Epithelial cell of proximal tubule (primary cell): ENCODE data around the gene PLXNB2. TPM values are rescaled to one million over a fixed set of nuclear protein-coding genes. Genes with fewer than 3 reads are reported as not detected.
"Not testable (repeated sequence)": the region's sequence is repeated elsewhere in the genome, so short reads cannot be mapped to it uniquely, and the experiment has no call there.

ENCODE experiments used
- DNase-seq: peaks from one replicate; pipeline ENCODE4 v3.0.0-alpha.2; 2011; ENCODE audit warnings: low read depth
- H3K4me3 ChIP-seq: 2 replicates; pipeline ENCODE4 v1.5.1; 2011; ENCODE audit warnings: low read depth, mild to moderate bottlenecking, low read length
- total RNA-seq: library from RNA; depleted of rRNA; stranded (reverse); fragments of >200 nt; gene quantifications from 2 replicates; pipeline ENCODE4 v1.2.3, GENCODE V29; 2015
- TF ChIP-seq, protein P1 (sequence below): conservative IDR thresholded peaks from 2 replicates; pipeline ENCODE4 v1.5.1; 2012; ENCODE audit warnings: low read depth, mild to moderate bottlenecking, low read length

Gene PLXNB2
- total RNA-seq, 1 donor from 2014 or later = 177 TPM

DNA sequence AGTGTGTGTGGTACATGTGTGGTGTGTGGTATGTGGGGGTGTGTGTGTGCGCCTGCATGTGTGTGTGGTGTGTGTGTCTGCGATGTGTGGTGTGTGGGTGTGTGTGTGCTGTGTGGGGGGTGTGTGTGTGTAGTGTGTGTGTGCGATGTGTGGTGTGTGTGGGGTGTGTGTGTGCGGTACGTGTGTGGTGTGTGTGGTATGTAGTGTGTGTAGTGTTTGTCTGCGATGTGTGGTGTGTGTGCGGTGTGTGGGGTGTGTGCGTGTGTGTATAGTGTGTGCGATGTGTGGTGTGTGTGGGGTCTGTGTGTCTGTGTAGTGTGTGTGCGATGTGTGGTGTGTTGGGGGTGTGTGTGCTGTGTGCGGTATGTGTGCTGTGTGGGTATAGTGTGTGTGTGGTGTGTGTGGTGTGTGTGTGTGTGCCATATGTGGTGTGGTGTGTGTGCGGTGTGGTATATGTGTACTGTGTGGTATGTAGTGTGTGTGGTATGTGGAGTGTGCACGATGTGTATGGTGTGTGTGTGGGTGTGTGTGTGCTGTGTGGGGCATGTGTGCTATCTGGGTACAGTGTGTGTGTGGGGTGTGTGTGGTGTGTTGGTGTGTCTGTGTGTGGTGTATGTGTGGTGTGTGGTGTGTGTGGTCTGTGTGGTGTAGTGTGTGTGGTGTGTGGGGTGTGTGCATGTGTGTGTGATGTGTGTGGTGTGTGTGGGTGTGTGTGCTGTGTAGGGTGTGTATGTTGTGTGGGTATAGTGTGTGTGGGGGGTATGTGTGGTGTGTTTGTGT, 30.0 kb upstream of the PLXNB2 start:
- no peak overlapping the region for H3K4me3 ChIP-seq
- TF ChIP-seq, protein P1, sequence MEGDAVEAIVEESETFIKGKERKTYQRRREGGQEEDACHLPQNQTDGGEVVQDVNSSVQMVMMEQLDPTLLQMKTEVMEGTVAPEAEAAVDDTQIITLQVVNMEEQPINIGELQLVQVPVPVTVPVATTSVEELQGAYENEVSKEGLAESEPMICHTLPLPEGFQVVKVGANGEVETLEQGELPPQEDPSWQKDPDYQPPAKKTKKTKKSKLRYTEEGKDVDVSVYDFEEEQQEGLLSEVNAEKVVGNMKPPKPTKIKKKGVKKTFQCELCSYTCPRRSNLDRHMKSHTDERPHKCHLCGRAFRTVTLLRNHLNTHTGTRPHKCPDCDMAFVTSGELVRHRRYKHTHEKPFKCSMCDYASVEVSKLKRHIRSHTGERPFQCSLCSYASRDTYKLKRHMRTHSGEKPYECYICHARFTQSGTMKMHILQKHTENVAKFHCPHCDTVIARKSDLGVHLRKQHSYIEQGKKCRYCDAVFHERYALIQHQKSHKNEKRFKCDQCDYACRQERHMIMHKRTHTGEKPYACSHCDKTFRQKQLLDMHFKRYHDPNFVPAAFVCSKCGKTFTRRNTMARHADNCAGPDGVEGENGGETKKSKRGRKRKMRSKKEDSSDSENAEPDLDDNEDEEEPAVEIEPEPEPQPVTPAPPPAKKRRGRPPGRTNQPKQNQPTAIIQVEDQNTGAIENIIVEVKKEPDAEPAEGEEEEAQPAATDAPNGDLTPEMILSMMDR = no peak
- DNase-seq = no peak

DNA sequence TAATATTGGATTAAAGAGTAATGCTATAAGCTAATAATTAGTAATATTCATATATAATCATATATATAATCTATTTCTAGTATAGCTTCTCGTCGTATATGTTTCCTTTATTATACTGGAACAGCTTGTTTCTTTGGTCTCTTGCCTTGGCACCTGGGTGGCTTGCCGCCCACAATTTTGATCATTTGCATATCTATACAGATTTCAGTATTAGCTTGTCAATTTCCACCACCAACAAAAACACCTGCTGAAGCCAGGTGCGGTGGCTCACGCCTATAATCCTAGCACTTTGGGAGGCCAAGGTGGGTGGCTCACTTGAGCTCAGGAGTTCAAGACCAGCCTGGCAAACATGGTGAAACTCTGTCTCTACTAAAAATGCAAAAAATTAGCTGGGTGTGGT, 27.0 kb upstream of the PLXNB2 start:
- H3K4me3 ChIP-seq, DNase-seq: not testable (repeated sequence)

DNA sequence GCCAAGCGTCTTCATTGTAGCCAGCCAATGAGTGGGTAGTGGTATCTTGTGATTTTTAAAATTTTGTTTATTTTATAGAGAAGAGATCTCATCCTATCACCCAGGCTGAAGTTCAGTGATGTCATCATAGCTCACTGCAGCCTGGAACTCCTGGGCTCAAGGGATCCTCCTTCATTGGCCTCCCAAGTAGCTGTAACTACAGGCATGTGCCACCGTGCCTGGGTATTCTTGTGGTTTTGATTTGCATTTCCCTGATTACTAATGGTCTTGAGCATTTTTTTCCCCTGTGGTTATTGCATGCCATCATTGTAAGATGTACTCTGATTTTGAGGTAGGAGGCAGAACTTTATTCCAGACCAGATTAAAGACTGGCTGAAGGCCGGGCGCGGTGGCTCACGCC, 21.8 kb upstream of the PLXNB2 start:
- TF ChIP-seq, protein P1 = no peak
- no peak overlapping the region for H3K4me3 ChIP-seq
- DNase-seq = peak; percentile 36

DNA sequence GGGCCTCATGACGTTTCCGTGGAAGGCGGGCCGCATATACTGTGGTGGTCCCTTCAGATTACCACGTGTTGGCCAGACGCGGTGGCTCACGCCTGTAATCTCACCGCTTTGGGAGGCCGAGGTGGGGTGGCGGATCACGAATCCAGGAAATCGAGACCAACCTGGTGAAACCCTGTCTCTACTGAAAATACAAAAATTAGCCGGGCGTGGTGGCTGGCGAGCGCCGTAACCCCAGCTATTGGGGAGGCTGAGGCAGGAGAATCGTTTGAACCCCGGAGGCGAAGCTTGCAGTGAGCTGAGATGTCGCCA, 20.2 kb upstream of the PLXNB2 start:
- H3K4me3 ChIP-seq = peak overlapping the region; percentile 79
- TF ChIP-seq, protein P1 = no peak
- DNase-seq = no peak

DNA sequence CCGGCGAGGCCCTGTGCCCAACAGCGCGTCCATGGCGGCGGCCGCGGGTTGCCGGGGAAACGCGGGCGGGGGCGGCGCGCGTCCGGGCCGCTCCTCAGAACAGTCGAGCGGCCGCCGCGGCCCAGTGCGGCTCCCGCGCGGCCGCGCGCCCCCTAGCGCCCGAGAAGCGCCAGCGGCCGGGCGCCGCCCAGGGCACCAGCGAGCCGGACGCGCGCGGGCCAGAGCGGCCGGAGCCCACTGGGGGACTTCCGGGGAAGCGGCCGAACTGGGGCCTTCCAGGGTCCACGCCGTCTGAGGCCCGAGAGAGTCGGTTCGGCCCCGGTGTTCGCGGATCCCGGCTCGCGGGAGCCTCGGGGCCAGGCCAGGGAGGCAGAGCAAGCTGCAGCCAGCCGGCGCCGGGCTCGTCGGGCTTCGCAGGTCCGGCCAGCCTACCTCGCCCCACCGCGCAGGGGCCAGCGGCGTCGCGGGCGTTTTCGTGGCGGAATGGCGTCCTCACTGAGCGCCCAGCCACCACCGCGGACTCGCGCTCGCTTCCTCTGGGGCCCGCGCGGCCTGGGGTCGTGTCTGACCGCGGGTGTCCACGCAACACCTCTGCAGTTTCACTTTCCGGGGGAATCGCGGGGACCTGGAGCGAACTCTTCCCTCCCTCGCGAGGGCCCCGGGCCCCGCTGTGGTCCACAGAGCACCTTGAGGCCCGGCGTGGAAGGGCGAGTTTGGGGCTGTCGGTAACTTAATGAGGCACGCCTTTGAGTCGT, 19.7 kb upstream of the PLXNB2 start, which contains the start of gene DENND6B:
DENND6B (minus strand) TSS at position 57 of the 755 bp plus-strand sequence; CDS start at position 33, 24 bp downstream.
- peak within 1 kb of the TSS; percentile 79 for H3K4me3 ChIP-seq
- TF ChIP-seq, protein P1 = no peak
- DNase-seq = no peak

DNA sequence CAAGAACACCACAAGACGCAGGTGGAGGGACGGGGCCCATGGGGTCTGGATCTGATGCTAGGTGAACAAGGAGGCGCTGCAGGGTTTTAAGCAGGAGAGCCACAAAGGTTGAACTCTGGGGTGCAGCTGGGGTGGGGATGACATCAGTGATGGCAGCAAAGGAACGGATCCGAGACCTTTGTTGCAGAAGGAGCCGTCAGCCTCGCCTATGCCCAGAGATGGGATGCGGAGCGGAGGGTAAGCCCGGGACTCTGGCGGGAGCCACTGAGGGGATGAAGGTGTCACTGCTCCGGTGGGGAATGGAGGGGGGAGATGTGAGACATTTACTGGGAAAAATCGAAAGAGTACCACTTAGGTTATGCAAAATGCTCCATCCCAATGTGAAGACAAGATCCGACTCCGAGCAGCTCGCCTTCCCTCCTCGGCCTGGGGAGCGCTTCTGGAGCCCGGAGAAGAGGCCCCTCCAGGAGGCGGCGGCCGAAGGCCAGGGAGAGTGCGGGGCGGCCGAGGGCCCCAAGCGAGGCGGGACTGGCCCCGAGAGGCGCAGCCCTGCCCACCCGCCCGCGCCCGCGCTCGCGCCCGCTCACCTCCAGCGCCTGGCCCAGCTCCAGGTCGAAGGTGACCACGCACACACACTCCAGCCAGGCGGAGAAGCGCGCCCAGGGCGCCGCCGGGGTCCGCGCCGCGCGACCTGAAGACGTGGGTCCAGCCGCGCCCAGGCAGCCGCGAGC, 18.9 kb upstream of the PLXNB2 start:
- H3K4me3 ChIP-seq = peak overlapping the region; percentile 62
- no peak for DNase-seq

More for the DNA sequence above, 18.9 kb upstream of the PLXNB2 start:
- TF ChIP-seq, protein P1 = no peak
